Activated T-helper 2 cell treated with anti-CD3 and anti-CD28 coated beads, Interferon-gamma antibody, Interleukin-2, Interleukin-4, amounts not matched to agents 10 μg/mL and 5 μg/mL and 100 μg/mL, durations not matched to agents 14 hours and 24 hours and 36 hours (primary cell): ENCODE measurements around the gene CCND1. TPM values are rescaled to one million over a fixed set of nuclear protein-coding genes. Genes with fewer than 3 reads are reported as not detected.
"Not testable (repeated sequence)": the region's sequence is repeated elsewhere in the genome, so short reads cannot be mapped to it uniquely, and the experiment has no call there.

Source experiments
- DNase-seq: peaks from one replicate; pipeline ENCODE4 v3.0.0; 2021; ENCODE audit warnings: low spot score
- H3K27ac Mint-ChIP-seq: one replicate; pipeline ENCODE4 v1.8.0; 2021; ENCODE audit warnings: mixed read lengths
- H3K27me3 Mint-ChIP-seq: one replicate; pipeline ENCODE4 v1.8.0; 2021; ENCODE audit warnings: low read depth, mixed read lengths
- H3K36me3 Mint-ChIP-seq: one replicate; pipeline ENCODE4 v1.8.0; 2021; ENCODE audit warnings: low read depth, mixed read lengths
- H3K4me1 Mint-ChIP-seq: one replicate; pipeline ENCODE4 v1.8.0; 2021; ENCODE audit warnings: low read depth, mixed read lengths
- H3K4me3 Mint-ChIP-seq: one replicate; pipeline ENCODE4 v1.8.0; 2021; ENCODE audit warnings: low read depth, mild to moderate bottlenecking, moderate library complexity, mixed read lengths
- H3K9me3 Mint-ChIP-seq: one replicate; pipeline ENCODE4 v1.8.0; 2021; ENCODE audit warnings: mixed read lengths
- intact Hi-C: fragments of 100-400 bp; cut with micrococcal nuclease; formaldehyde crosslinking; loops from one replicate; pipeline ENCODE4 v1.15.1; 2023
- total RNA-seq: library from RNA; stranded (reverse); gene quantifications from 2 replicates; pipeline ENCODE4 v1.2.3, GENCODE V29; 2022

Gene CCND1
- total RNA-seq, 1 donor from 2014 or later: 1.2 TPM

GRCh38 chr11:69689484-69690319 lies 48.7 kb downstream of the CCND1 start:
- Mint-ChIP-seq H3K4me1 (peaks cover 14% of the 10 kb centered on the region), H3K36me3 (no peaks in the 10 kb centered on the region), H3K4me3 (no peak overlapping the region), H3K27ac (no peak overlapping the region), H3K9me3 (peaks cover 4% of the 10 kb centered on the region), H3K27me3 (peaks cover 10% of the 10 kb centered on the region)
- intact Hi-C loops: loop anchor here (5.0 kb wide), 2 partner anchors 113 to 508 kb away; no protein-coding TSS in a partner anchor
- DNase-seq: no peak

GRCh38 chr11:69691463-69691862 lies 50.5 kb downstream of the CCND1 start:
- Mint-ChIP-seq H3K4me1 (peaks cover 12% of the 10 kb centered on the region), H3K27ac (no peak overlapping the region), H3K4me3 (no peak overlapping the region), H3K36me3 (no peaks in the 10 kb centered on the region), H3K9me3 (peaks cover 4% of the 10 kb centered on the region), H3K27me3 (peaks cover 13% of the 10 kb centered on the region)
- intact Hi-C loops: no loop called here
- no peak for DNase-seq

- DNase-seq: no peak
- intact Hi-C loops: no loop called here
- Mint-ChIP-seq H3K36me3 (no peaks in the 10 kb centered on the region), H3K4me1 (peaks cover 12% of the 10 kb centered on the region), H3K9me3 (peaks cover 4% of the 10 kb centered on the region), H3K27me3 (peaks cover 13% of the 10 kb centered on the region), H3K27ac (no peak overlapping the region), H3K4me3 (no peak overlapping the region)
Observed at GRCh38 chr11:69692422-69692821, 51.5 kb downstream of the CCND1 start.

GRCh38 chr11:69694781-69695180 lies 53.8 kb downstream of the CCND1 start:
- Mint-ChIP-seq H3K9me3 (peaks cover 4% of the 10 kb centered on the region), H3K4me1 (peaks cover 2% of the 10 kb centered on the region), H3K4me3 (no peak overlapping the region), H3K27ac (no peak overlapping the region), H3K36me3 (no peaks in the 10 kb centered on the region), H3K27me3 (peaks cover 17% of the 10 kb centered on the region)
- no peak for DNase-seq
- intact Hi-C loops: no loop called here

GRCh38 chr11:69695581-69695980 lies 54.6 kb downstream of the CCND1 start:
- intact Hi-C loops: no loop called here
- DNase-seq: no peak
- Mint-ChIP-seq H3K27me3 (peaks cover 22% of the 10 kb centered on the region), H3K4me3 (no peak overlapping the region), H3K27ac (no peak overlapping the region), H3K4me1 (no peaks in the 10 kb centered on the region), H3K9me3 (peaks cover 4% of the 10 kb centered on the region), H3K36me3 (no peaks in the 10 kb centered on the region)

- H3K27ac Mint-ChIP-seq, H3K4me3 Mint-ChIP-seq, intact Hi-C loops, DNase-seq, H3K4me1 Mint-ChIP-seq, H3K36me3 Mint-ChIP-seq, H3K9me3 Mint-ChIP-seq: not testable (repeated sequence)
- peaks cover 26% of the 10 kb centered on the region for H3K27me3 Mint-ChIP-seq
Observed at GRCh38 chr11:69695995-69696394, 55.0 kb downstream of the CCND1 start.

- no peaks in the 10 kb centered on the region for H3K36me3 Mint-ChIP-seq
- no peak for DNase-seq
- peaks cover 4% of the 10 kb centered on the region for H3K9me3 Mint-ChIP-seq
- no peak overlapping the region for H3K4me3 Mint-ChIP-seq
- intact Hi-C loops: no loop called here
- H3K4me1 Mint-ChIP-seq: no peaks in the 10 kb centered on the region
- no peak overlapping the region for H3K27ac Mint-ChIP-seq
- peaks cover 28% of the 10 kb centered on the region for H3K27me3 Mint-ChIP-seq
Observed at GRCh38 chr11:69696749-69697468, 56.0 kb downstream of the CCND1 start.

GRCh38 chr11:69697469-69697843 lies 56.5 kb downstream of the CCND1 start:
- Mint-ChIP-seq H3K27ac (no peak overlapping the region), H3K27me3 (peaks cover 27% of the 10 kb centered on the region), H3K36me3 (no peaks in the 10 kb centered on the region), H3K4me1 (no peaks in the 10 kb centered on the region), H3K9me3 (peaks cover under 1% of the 10 kb centered on the region), H3K4me3 (no peak overlapping the region)
- intact Hi-C loops: no loop called here
- DNase-seq: no peak

- DNase-seq: no peak
- no peak overlapping the region for H3K27ac Mint-ChIP-seq
Observed at GRCh38 chr11:69697861-69698260, 56.9 kb downstream of the CCND1 start.

GRCh38 chr11:69698362-69698761 lies 57.4 kb downstream of the CCND1 start:
- DNase-seq: no peak
- peaks cover 33% of the 10 kb centered on the region for H3K27me3 Mint-ChIP-seq
- intact Hi-C loops: no loop called here
- H3K4me1 Mint-ChIP-seq: peaks cover 2% of the 10 kb centered on the region
- H3K4me3 Mint-ChIP-seq: no peak overlapping the region
- H3K27ac Mint-ChIP-seq: no peak overlapping the region
- no peaks in the 10 kb centered on the region for H3K9me3 Mint-ChIP-seq
- no peaks in the 10 kb centered on the region for H3K36me3 Mint-ChIP-seq

More at GRCh38 chr11:69697861-69698260, 56.9 kb downstream of the CCND1 start:
- Mint-ChIP-seq H3K36me3 (no peaks in the 10 kb centered on the region), H3K4me1 (no peaks in the 10 kb centered on the region), H3K27me3 (peaks cover 29% of the 10 kb centered on the region), H3K9me3 (no peaks in the 10 kb centered on the region), H3K4me3 (no peak overlapping the region)
- intact Hi-C loops: no loop called here

GRCh38 chr11:69699213-69699612 lies 58.3 kb downstream of the CCND1 start:
- intact Hi-C loops: no loop called here
- Mint-ChIP-seq H3K27ac (no peak overlapping the region), H3K4me3 (no peak overlapping the region), H3K27me3 (peaks cover 33% of the 10 kb centered on the region), H3K9me3 (no peaks in the 10 kb centered on the region), H3K4me1 (peaks cover 2% of the 10 kb centered on the region), H3K36me3 (no peaks in the 10 kb centered on the region)
- no peak for DNase-seq

GRCh38 chr11:69700278-69701140 lies 59.6 kb downstream of the CCND1 start:
- Mint-ChIP-seq H3K4me3 (no peak overlapping the region), H3K27me3 (peaks cover 39% of the 10 kb centered on the region), H3K27ac (no peak overlapping the region), H3K9me3 (no peaks in the 10 kb centered on the region), H3K4me1 (peaks cover 2% of the 10 kb centered on the region), H3K36me3 (no peaks in the 10 kb centered on the region)
- intact Hi-C loops: loop anchor here (5.0 to 10.0 kb wide), 4 partner anchors 74 to 377 kb away; partner anchors contain the start of genes ANO1, FGF3 and FGF4
- no peak for DNase-seq
